ENCODE data around the gene DBH.

DBH gene

GRCh38 chr9:133686642-133687575 lies 50.7 kb downstream of the DBH start:
- DNase-seq (ENCODE audit: low read depth, low spot score), result no peak
- H3K9ac ChIP-seq (ENCODE audit: insufficient read length, low read depth), result no peak overlapping the region
- no peaks in the 10 kb centered on the region for H3K36me3 ChIP-seq (ENCODE audit: insufficient read depth, insufficient read length, low read length)
- peaks cover 14% of the 10 kb centered on the region for H3K4me1 ChIP-seq (ENCODE audit: insufficient read depth, insufficient read length)
- H3K27me3 ChIP-seq (ENCODE audit: insufficient read depth, insufficient read length), result no peaks in the 10 kb centered on the region
- H3K9me3 ChIP-seq (ENCODE audit: insufficient read depth, low read length), result no peaks in the 10 kb centered on the region
- no peak overlapping the region for H3K4me3 ChIP-seq (ENCODE audit: insufficient read length, low read depth)
- no peak for TF ChIP-seq YY1 (IDR thresholded peaks at IDR 0.05; ENCODE audit: insufficient read depth, insufficient read length)
- no peak for TF ChIP-seq ZNF274 (IDR thresholded peaks at IDR 0.05; ENCODE audit: low read depth, low read length)
- no peak for TF ChIP-seq SUZ12 (IDR thresholded peaks at IDR 0.05; ENCODE audit: extremely low read depth, insufficient read depth, insufficient read length)

GRCh38 chr9:133687856-133688761 lies 51.9 kb downstream of the DBH start:
- H3K36me3 ChIP-seq (ENCODE audit: insufficient read depth, insufficient read length, low read length), result no peaks in the 10 kb centered on the region
- no peaks in the 10 kb centered on the region for H3K9me3 ChIP-seq (ENCODE audit: insufficient read depth, low read length)
- H3K27me3 ChIP-seq (ENCODE audit: insufficient read depth, insufficient read length), result no peaks in the 10 kb centered on the region
- TF ChIP-seq YY1 (IDR thresholded peaks at IDR 0.05; ENCODE audit: insufficient read depth, insufficient read length) (no peak), SUZ12 (IDR thresholded peaks at IDR 0.05; ENCODE audit: extremely low read depth, insufficient read depth, insufficient read length) (no peak), ZNF274 (IDR thresholded peaks at IDR 0.05; ENCODE audit: low read depth, low read length) (no peak)
- no peak overlapping the region for H3K9ac ChIP-seq (ENCODE audit: insufficient read length, low read depth)
- no peak for DNase-seq (ENCODE audit: low read depth, low spot score)
- no peak overlapping the region for H3K4me3 ChIP-seq (ENCODE audit: insufficient read length, low read depth)
- peaks cover 18% of the 10 kb centered on the region for H3K4me1 ChIP-seq (ENCODE audit: insufficient read depth, insufficient read length)

- peaks cover 12% of the 10 kb centered on the region for H3K4me1 ChIP-seq (ENCODE audit: insufficient read depth, insufficient read length)
- no peak for TF ChIP-seq ZNF274 (IDR thresholded peaks at IDR 0.05; ENCODE audit: low read depth, low read length)
- TF ChIP-seq SUZ12 (IDR thresholded peaks at IDR 0.05; ENCODE audit: extremely low read depth, insufficient read depth, insufficient read length), result no peak
- H3K4me3 ChIP-seq (ENCODE audit: insufficient read length, low read depth), result no peak overlapping the region
- H3K27me3 ChIP-seq (ENCODE audit: insufficient read depth, insufficient read length), result no peaks in the 10 kb centered on the region
- no peak for DNase-seq (ENCODE audit: low read depth, low spot score)
- H3K9ac ChIP-seq (ENCODE audit: insufficient read length, low read depth), result no peak overlapping the region
- H3K36me3 ChIP-seq (ENCODE audit: insufficient read depth, insufficient read length, low read length), result no peaks in the 10 kb centered on the region
- no peaks in the 10 kb centered on the region for H3K9me3 ChIP-seq (ENCODE audit: insufficient read depth, low read length)
Observed at GRCh38 chr9:133689151-133689763, 53.1 kb downstream of the DBH start.

- H3K4me1 ChIP-seq (ENCODE audit: insufficient read depth, insufficient read length), result peaks cover 12% of the 10 kb centered on the region
Observed at GRCh38 chr9:133690081-133690561, 54.0 kb downstream of the DBH start.

GRCh38 chr9:133691191-133691590 lies 55.0 kb downstream of the DBH start:
- Histone ChIP-seq H3K4me1 (ENCODE audit: insufficient read depth, insufficient read length) (peaks cover 12% of the 10 kb centered on the region), H3K4me3 (ENCODE audit: insufficient read length, low read depth) (no peak overlapping the region), H3K9ac (ENCODE audit: insufficient read length, low read depth) (no peak overlapping the region), H3K36me3 (ENCODE audit: insufficient read depth, insufficient read length, low read length) (no peaks in the 10 kb centered on the region), H3K27me3 (ENCODE audit: insufficient read depth, insufficient read length) (no peaks in the 10 kb centered on the region), H3K9me3 (ENCODE audit: insufficient read depth, low read length) (no peaks in the 10 kb centered on the region)
- DNase-seq (ENCODE audit: low read depth, low spot score), result no peak
- TF ChIP-seq ZNF274 (IDR thresholded peaks at IDR 0.05; ENCODE audit: low read depth, low read length) (no peak), YY1 (IDR thresholded peaks at IDR 0.05; ENCODE audit: insufficient read depth, insufficient read length) (no peak), SUZ12 (IDR thresholded peaks at IDR 0.05; ENCODE audit: extremely low read depth, insufficient read depth, insufficient read length) (no peak)

More at GRCh38 chr9:133690081-133690561, 54.0 kb downstream of the DBH start:
- no peak for DNase-seq (ENCODE audit: low read depth, low spot score)
- H3K36me3 ChIP-seq (ENCODE audit: insufficient read depth, insufficient read length, low read length), result no peaks in the 10 kb centered on the region
- no peaks in the 10 kb centered on the region for H3K9me3 ChIP-seq (ENCODE audit: insufficient read depth, low read length)
- H3K4me3 ChIP-seq (ENCODE audit: insufficient read length, low read depth), result no peak overlapping the region
- TF ChIP-seq YY1 (IDR thresholded peaks at IDR 0.05; ENCODE audit: insufficient read depth, insufficient read length), result no peak
- no peak for TF ChIP-seq ZNF274 (IDR thresholded peaks at IDR 0.05; ENCODE audit: low read depth, low read length)
- TF ChIP-seq SUZ12 (IDR thresholded peaks at IDR 0.05; ENCODE audit: extremely low read depth, insufficient read depth, insufficient read length), result no peak
- no peak overlapping the region for H3K9ac ChIP-seq (ENCODE audit: insufficient read length, low read depth)
- H3K27me3 ChIP-seq (ENCODE audit: insufficient read depth, insufficient read length), result no peaks in the 10 kb centered on the region

- no peak overlapping the region for H3K4me3 ChIP-seq (ENCODE audit: insufficient read length, low read depth)
- H3K9me3 ChIP-seq (ENCODE audit: insufficient read depth, low read length), result no peaks in the 10 kb centered on the region
- H3K4me1 ChIP-seq (ENCODE audit: insufficient read depth, insufficient read length), result peaks cover 12% of the 10 kb centered on the region
- TF ChIP-seq SUZ12 (IDR thresholded peaks at IDR 0.05; ENCODE audit: extremely low read depth, insufficient read depth, insufficient read length) (no peak), YY1 (IDR thresholded peaks at IDR 0.05; ENCODE audit: insufficient read depth, insufficient read length) (no peak), ZNF274 (IDR thresholded peaks at IDR 0.05; ENCODE audit: low read depth, low read length) (no peak)
- H3K9ac ChIP-seq (ENCODE audit: insufficient read length, low read depth), result no peak overlapping the region
- no peaks in the 10 kb centered on the region for H3K27me3 ChIP-seq (ENCODE audit: insufficient read depth, insufficient read length)
- no peak for DNase-seq (ENCODE audit: low read depth, low spot score)
- H3K36me3 ChIP-seq (ENCODE audit: insufficient read depth, insufficient read length, low read length), result no peaks in the 10 kb centered on the region
Observed at GRCh38 chr9:133691626-133692363, 55.6 kb downstream of the DBH start.

Measured in NT2/D1 (cell line).